OCI-LY7 (cell line): ENCODE data around the gene CACNB3.

Source experiments
- CTCF ChIP-seq: fragments of 200-600 bp; sonication (generic); conservative IDR thresholded peaks from 2 replicates; pipeline ENCODE4 v1.5.1; 2014; ENCODE audit warnings: mild to moderate bottlenecking, antibody characterized with exemption, low read length, moderate library complexity, mixed read lengths
- EZH2phosphoT487 ChIP-seq: fragments of 200-600 bp; sonication (generic); IDR thresholded peaks from 2 replicates; pipeline ENCODE4 v1.6.1; 2018; ENCODE audit warnings: low read depth, borderline replicate concordance, mild to moderate bottlenecking, mixed run types, antibody characterized with exemption, low read length, moderate library complexity, mixed read lengths

GRCh38 chr12:48788854-48789775 is 29.2 kb upstream of the CACNB3 start, which contains the start of gene ADCY6:
- TF ChIP-seq CTCF = no peak
- no peak for TF ChIP-seq EZH2phosphoT487
